Glomerular endothelial cell (primary cell): Measurements from ENCODE around the gene PGAM2. TPM values are rescaled to one million over a fixed set of nuclear protein-coding genes. Genes with fewer than 3 reads are reported as not detected.

Experiments
- DNase-seq: peaks from one replicate; pipeline ENCODE4 v3.0.0-alpha.2; 2011; ENCODE audit warnings: low read depth, low spot score; ENCODE audit errors: extremely low read depth
- total RNA-seq: library from RNA; depleted of rRNA; stranded (reverse); fragments of >200 nt; gene quantifications from 2 replicates; pipeline ENCODE4 v1.2.3, GENCODE V29; 2015

The PGAM2 gene
- total RNA-seq, 1 donor from 2014 or later = not detected

DNA sequence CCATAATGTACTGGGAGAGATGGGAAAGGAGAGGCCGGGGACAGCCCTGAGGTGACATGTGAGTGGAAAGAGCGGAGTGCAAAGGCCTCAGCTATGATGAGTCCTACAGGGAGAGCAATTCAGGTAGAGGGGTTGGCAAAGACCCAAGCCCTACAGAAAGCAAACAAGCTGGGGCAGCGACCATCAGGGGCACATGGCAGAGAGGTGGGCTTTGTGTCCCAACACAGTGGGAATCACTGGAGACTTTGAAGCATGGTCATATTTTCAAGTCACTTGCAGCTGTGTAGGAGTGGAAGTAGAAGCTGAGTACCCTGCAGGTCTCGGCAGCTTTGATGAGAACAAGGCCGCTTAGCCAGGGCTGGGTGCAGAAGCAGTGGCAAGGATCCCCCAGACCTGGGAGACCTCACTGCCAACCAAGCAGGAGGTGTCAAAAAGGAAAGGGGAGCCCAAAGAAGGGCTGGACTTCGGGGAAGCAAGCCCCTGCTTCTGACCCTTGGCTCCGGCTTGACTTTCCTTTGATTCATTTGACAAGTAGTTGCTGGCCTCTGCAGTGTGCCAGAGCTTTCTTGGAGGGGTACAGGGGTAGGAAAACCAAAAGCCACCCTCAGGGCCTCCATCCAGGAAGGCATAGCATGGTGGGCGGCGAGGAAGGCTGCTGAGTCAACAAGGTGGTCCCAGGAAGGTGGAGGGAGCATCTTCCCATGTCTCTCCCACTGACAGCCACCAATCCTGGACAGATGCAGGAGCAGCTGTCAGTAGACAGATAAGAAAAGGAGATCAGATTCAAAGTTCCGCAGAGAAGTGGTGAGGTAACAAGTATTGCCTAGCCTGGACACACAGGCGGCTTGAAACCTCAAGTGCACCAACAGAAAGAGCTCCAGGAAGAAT lies 1.9 kb upstream of the PGAM2 start:
- no peak for DNase-seq

DNA sequence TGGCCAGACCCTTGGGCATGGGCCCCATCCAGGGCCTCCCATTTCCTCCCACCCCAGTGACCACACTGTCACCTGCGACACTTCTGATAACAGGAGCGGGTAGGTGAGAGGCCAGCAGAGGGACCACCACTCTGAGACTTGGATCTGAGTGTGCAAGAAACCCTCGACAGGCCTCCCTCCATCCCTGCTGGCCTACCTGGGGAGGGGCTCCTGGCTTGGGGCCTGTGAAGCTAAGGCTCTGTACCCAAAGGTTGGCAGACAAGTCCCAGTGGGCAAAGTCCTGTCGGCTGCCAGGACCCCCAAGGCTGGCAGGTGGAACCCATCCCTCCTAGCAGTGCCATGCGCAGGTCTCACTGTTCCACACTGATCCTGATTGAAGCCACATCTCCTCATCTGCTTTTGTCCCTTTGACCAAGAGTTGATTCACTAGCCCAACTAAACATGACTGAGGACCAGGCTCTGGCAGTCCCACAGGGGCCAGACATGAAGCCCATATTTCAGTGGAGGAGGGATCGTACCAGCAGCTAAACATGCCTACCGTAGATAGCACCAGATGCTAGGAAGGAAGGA lies 1.2 kb upstream of the PGAM2 start:
- no peak for DNase-seq

DNA sequence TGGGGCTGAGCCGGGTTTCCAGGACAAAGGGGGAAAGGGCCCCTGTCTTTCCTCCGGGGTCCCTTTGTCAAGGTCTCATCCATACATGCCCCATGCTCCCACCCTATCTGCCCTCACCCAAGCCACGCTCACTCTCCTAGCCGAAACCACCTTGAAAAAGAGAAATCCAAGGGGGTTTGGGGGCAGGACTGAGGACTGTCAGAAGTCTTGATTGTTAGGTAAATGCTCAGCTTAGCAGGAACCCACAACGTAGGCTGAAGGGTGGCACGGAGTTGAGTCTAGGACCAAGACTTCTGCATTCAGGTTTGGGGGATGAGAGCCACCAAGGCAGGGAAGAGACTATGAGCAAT lies 719 bp upstream of the PGAM2 start:
- no peak for DNase-seq

DNA sequence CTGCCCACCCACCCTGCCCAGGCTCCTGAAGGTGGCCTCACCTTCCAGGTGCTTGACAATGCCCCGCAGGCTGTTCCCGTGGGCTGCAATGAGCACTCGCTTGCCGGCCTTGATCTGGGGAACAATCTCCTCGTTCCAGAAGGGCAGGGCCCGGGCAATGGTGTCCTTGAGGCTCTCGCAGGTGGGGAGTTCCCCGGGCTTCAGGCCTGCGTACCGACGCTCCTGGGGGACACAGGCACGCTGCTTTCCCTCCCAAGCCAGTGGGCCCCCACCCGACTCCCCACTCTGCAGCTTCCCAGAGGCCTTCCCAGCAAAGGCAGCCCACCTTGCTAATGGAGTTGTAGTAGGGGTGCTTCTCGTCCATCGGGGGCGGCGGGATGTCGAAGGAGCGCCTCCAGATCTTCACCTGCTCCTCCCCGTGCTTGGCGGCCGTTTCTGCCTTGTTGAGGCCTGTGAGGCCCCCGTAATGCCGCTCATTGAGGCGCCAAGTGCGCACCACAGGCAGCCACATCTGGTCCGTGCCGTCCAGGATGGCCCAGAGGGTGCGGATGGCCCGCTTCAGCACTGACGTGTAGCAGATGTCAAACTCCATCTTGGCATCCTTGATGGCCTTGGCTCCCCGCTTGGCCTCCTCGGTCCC lies 456 bp downstream of the PGAM2 start:
- no peak for DNase-seq

DNA sequence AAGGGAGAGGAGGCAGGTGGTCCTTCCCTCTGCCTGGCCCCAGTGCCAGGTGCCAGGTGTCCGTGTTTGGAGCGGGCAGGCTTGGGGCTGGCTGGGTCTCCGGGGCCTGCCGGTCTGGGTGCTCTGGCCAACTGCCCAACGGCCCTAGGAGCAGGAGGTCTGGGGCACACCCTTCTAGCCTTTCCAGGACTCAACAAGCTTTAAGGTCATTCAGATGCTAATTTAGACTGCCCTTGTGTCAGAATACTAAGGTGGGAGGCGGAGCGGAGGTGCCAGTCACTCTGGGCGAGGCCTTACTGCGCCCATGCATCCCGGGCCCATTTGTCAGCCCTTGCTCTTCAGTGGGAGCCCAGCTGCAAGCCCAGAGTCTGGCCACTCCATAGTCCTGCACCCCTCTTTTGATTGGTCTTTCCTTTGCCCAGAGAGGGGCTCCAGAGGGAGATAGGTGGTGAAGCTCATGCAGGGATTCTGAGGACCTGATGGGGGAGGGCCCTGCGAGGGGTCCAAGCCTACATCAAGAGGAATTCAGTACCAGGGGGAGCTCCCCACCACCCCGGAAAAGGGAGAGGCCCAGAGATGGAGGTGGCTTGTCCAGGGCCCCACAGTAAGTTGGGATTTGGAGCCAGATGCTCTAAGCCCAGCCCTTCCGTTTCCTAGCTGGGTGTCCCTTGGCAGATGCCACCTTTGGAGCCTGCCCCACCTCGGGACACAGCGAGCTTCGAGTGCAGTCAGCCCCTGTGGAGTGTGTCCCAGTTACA lies 1.3 kb downstream of the PGAM2 start:
- DNase-seq = no peak

DNA sequence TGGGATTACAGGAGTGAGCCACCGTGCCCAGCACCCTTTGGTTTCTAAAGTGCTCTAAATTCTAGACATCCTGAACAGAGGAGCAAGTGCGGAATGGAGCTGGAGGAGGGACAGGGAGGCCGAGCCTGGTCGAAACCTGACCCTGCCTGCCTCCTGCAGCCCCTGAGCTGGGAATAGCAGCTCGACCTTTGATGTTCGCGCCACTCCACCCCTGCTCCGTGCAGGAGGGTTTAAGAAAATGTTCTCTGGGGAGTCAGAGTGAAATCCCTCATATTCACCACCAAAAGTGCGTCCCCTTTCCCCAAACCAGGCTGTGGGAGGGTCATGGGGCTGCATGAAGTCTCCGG lies 1.8 kb downstream of the PGAM2 start:
- DNase-seq = no peak

DNA sequence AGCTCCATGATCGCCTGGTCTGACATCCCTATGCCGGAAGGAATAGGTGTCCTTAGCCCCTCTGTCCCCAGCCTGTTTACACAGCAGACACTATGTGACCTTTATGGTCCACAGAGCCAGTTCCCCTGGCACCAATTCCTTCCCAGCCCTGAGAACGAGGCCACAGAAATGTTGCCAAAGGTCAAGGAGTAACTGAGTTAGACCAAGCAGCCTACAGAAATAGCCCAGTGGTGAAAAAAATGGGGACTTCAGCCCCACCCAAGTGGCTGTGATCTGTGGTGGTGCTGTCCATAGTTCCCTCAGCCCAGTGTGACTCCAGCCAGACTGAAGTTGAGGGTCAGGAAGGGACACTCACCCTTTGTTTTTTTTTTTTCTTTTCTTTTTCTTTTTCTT lies 2.5 kb downstream of the PGAM2 start:
- DNase-seq = no peak

DNA sequence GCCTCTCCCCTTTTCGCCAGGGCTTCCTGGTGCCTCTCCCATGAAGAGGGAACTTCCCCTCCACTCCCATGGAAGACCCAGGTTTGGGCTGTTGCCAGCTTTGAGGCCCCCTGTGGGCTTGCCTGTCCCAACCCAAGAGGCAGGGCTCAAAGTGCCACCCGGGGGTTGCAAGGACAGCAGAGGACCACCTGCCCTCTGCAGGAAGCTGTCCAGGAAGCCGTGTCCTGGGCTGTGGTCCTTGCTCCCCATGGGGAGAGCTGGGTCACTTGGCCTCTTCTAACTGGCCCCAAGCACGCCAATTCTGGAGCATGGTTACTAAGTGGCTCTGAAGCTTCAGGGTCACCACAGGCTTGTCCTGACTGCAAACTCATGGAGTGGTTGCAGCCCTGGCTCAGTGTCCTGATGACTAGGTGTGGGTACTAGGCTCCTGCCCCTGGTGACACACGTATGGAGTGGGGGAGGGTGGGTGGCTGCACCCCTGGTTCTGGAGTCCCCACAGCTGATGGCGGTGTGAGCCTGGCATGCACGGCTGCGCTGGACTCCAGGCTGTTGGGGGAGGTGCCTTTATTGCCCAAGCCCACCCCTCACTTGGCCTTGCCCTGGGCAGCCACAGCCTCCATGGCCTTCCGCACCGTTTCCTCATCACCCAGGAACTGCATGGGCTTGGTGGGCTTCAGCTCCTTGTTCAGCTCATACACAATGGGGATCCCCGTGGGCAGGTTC lies 3.0 kb downstream of the PGAM2 start:
- no peak for DNase-seq

DNA sequence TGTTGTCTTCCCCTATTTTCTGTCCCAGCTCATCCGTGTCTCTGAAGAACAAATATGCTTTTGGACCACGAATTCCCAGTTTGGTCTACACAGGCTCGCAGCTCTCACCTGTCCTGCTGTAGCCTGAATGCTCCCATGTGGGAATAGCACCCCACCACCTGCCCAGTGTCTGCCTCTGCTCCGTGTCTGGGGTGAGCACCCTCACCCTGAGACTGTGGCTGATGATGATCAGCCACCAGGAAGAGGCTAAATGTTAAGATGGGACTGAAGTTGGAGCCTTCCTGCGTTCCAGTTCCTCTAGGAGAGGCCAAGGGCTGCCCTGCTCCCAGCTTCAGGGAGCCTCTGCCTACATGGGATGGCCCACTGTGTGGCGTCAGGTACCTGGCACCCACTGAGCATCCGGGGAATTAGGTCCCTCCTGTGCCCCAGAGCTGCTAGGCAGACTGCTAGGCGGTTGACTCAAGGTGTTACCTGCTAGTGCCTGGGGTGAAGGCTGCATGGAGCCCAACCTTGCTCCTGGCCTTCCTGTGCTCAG lies 3.7 kb downstream of the PGAM2 start:
- no peak for DNase-seq

DNA sequence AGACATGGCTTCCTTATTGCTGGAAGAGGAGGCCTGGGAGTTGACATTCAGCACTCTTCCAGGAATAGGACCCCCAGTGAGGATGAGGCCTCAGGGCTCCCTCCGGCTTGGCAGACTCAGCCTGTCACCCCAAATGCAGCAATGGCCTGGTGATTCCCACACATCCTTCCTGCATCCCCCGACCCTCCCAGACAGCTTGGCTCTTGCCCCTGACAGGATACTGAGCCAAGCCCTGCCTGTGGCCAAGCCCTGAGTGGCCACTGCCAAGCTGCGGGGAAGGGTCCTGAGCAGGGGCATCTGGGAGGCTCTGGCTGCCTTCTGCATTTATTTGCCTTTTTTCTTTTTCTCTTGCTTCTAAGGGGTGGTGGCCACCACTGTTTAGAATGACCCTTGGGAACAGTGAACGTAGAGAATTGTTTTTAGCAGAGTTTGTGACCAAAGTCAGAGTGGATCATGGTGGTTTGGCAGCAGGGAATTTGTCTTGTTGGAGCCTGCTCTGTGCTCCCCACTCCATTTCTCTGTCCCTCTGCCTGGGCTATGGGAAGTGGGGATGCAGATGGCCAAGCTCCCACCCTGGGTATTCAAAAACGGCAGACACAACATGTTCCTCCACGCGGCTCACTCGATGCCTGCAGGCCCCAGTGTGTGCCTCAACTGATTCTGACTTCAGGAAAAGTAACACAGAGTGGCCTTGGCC lies 4.3 kb downstream of the PGAM2 start:
- no peak for DNase-seq

DNA sequence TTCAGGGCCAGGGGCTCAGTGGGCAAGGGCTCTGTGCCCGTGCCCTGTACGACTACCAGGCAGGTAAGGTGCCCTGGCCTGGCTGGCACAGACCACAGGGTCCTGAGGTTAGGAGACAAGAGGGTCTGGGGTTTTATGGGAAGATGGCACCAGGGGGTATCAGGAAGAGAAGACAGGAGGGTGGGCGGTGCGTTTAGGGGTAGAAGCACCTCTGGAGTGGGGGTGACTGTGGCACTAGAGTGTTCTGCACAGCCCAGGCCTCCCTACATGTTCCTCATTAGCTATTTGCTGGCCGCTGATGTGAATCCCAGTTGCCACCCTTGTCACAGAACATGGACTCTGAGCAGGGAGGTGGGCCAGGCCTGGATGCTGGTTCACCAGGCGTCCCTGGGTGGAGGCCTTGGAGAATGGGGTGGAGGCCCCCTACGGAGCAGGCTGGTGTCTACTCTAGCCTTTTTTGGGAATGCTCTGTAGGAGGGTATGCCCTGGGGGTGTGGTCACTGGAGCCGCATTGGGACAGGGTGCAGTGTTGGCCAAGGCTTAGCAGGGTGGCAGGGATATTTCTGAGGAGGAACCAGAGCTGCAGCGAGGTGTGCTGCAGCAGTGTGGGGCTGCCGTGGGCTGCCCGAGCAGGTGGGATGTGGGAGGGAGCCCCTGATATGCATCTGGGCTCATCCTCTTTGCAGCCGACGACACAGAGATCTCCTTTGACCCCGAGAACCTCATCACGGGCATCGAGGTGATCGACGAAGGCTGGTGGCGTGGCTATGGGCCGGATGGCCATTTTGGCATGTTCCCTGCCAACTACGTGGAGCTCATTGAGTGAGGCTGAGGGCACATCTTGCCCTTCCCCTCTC lies 5.0 kb downstream of the PGAM2 start:
- DNase-seq = no peak

DNA sequence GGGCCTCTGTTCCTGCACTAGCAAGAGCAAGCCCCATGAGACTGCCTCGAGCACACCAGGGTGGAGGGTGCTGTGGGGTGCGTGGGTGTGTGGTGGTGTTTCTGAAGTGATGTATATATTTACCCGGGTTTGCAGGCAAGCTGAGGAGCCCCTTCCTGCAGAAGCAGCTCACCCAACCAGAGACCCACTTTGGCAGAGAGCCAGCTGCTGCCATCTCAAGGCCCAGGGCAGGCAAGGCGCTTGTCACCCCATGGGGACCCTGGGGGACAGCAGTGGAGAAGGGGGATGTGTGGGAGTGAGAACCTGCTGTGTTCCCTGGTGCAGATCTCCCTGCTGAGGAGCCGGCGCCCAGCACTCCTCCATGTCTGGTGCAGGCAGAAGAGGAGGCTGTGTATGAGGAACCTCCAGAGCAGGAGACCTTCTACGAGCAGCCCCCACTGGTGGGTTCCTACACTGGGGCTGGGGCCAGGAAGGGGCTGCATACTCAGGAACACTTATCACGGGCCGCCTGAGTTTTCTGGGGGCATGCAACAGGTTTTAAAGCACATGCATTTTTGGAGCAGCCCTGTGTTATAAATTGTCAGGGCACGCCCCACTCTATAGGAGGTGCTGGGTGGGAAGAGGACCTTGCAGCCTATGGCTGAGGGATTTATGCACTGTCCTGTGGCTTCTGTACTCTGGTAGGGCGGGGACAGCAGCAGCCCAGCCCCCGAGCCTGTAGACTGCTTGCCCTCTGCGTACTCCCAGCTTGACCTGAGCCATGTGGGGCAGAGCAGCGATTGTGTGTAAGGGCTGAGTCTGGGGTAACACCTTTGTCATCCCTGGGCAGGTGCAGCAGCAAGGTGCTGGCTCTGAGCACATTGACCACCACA lies 5.9 kb downstream of the PGAM2 start:
- no peak for DNase-seq

DNA sequence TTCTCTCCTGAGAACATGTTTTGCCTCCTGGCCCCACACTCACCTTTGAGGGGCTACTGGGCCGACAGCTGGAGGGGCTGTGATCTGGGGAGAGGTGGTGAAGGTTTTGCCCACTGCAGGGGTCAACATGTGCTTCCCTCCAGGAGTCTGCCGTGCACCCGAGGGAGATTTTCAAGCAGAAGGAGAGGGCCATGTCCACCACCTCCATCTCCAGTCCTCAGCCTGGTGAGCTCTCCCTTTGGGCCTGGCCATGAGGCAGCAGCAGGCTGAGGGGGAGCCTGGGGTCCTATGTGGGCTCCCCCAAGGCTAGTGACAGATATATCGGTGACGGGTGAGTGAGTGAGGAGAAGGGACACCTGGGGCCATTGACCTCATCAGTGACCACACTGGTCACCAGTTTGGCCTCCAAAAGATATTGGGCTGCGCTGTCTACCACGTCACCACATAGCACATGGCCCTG lies 6.6 kb downstream of the PGAM2 start:
- no peak for DNase-seq

DNA sequence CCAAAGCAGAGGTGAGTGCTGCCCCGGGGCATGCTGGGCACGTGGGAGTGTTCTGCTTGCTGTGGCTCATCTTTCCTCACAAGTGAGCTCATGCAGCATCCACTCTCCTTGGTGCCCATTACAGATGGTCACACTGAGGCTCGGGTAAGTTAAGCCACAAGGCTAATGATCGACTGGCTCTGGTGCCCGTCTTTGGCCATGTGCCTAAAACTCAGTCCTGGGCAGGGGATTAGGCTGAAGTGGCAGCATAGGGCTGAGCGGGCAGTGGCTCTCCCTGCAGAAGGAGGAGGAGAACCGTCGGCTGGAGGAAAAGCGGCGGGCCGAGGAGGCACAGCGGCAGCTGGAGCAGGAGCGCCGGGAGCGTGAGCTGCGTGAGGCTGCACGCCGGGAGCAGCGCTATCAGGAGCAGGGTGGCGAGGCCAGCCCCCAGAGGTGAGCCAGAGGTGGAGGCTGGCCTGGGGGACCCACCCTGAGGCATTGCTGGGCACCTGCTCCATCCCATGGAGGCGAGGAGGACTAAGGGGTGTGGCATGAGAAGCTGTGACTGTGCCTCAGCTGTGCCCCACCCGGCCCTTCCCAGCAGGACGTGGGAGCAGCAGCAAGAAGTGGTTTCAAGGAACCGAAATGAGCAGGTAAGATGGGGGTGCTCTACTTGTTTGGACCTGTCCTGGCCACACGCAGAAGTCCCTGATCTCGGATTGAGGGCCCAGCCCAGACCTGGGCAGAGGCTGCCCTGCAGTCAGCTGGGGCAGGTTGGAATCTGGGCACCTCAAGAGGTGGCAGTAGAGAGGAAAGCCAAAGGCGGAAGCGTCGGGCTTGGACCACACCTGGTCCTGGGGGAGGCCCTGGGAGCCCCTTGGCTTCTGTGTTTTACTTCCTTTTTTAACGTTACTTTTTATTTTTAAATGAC lies 7.3 kb downstream of the PGAM2 start:
- DNase-seq = no peak

DNA sequence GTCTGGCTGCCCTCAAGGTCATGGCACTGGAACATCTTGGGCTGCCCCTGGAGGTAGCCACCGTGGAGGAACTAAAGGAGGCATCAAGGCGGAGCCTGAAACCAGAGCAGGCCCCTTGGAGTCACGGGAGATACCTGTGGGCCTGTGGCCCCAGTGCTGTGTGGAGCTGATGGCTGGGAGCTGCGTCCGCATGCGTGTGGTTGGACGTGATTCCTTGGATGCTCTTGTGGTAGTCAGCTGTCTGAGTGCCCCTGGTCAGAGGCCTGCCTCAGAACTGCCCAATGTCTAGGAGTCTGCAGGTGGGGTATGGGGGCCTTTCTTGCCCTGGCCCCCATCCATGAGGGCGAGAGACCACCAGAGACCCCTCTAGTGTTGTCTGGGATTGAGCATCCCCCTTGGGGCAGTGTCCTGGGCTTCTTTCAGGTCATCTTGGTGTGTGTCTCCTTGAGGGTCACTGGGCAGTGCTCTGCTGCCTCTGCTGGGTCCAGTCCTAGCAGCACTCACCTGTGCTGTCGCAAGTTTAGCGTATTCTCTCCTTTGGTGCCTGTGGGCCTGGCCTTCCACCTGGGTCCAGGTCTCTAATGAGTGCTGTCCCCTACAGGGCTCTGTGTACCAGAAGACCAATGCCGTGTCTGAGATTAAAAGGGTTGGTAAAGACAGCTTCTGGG lies 8.1 kb downstream of the PGAM2 start:
- DNase-seq = no peak

DNA sequence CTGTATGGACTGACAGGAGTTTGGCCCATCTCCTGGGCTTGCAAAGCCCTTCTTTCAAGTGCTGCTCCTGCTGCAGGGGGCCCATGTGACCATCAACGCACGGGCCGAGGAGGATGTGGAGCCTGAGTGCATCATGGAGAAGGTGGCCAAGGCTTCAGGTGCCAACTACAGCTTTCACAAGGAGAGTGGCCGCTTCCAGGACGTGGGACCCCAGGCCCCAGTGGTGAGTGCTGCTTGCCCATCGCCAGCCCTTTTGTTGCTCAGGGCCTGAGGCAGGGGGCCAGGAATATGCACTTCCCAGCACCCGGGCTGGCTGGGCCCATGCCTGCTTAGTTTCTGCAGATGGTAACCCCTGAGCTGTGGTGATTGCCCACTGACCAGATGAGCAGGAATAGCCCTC lies 8.7 kb downstream of the PGAM2 start:
- no peak for DNase-seq
